Omental fat pad (tissue), 4 donors: ENCODE results near the gene PRKCB. TPM values are rescaled to one million over a fixed set of nuclear protein-coding genes. Genes with fewer than 3 reads are reported as not detected.

Source experiments
- ATAC-seq: fragments of 150-250 bp; one replicate; pipeline ENCODE4 v1.9.1; 2016; ENCODE audit warnings: mild to moderate bottlenecking, moderate library complexity; ENCODE audit not compliant: low FRiP score
- DNase-seq: peaks from one replicate; pipeline ENCODE4 v3.0.0-alpha.2; 2019; ENCODE audit warnings: low spot score
- CTCF ChIP-seq, 3 donors: fragments of 450-650 bp; IDR thresholded peaks; one replicate each; pipeline ENCODE4 v1.5.1; 2016 to 2017; ENCODE audit warnings: antibody characterized with exemption in 3 of 3, mild to moderate bottlenecking in 3 of 3, moderate library complexity in 2 of 3
- total RNA-seq, 4 donors: library from RNA; depleted of rRNA; stranded (reverse); fragments of >200 nt; gene quantifications; one replicate each; pipeline ENCODE4 v1.1.0, GENCODE V29; 2016

The PRKCB gene
- total RNA-seq, 4 donors from 2014 or later = 5.3 to 18.6 (median 11.1) TPM

GRCh38 chr16:23947838-23948237 is 112.1 kb downstream of the PRKCB start:
- no peak for TF ChIP-seq CTCF (IDR thresholded peaks at IDR 0.05)
- ATAC-seq (no peak), DNase-seq (no peak)

GRCh38 chr16:23948949-23949411 is 113.2 kb downstream of the PRKCB start:
- no peak for ATAC-seq
- no peak for TF ChIP-seq CTCF (IDR thresholded peaks at IDR 0.05)
- DNase-seq = no peak

GRCh38 chr16:23949630-23950290 is 114.0 kb downstream of the PRKCB start:
- no peak for ATAC-seq
- no peak for TF ChIP-seq CTCF (IDR thresholded peaks at IDR 0.05)
- DNase-seq = no peak

GRCh38 chr16:23950291-23950894 is 114.6 kb downstream of the PRKCB start:
- no peak for ATAC-seq
- no peak for DNase-seq
- TF ChIP-seq CTCF (IDR thresholded peaks at IDR 0.05) = no peak

- ATAC-seq (no peak), DNase-seq (no peak)
- TF ChIP-seq CTCF (IDR thresholded peaks at IDR 0.05) = no peak
Measured at GRCh38 chr16:23950898-23951297, 115.1 kb downstream of the PRKCB start.

GRCh38 chr16:23952128-23952970 is 116.6 kb downstream of the PRKCB start:
- DNase-seq (no peak), ATAC-seq (peak; percentile 75)
- no peak for TF ChIP-seq CTCF (IDR thresholded peaks at IDR 0.05)
